ENCODE data around the gene TRIM66. TPM values are rescaled to one million over a fixed set of nuclear protein-coding genes. Genes with fewer than 3 reads are reported as not detected.
A peak's percentile ranks its signal among the peaks of the same experiment; 100 is the strongest.

The TRIM66 gene
- polyA plus RNA-seq, 2 of the 4 experiments (the other 2 are of a cell fraction), result 2.5 to 9.8 TPM

DNA sequence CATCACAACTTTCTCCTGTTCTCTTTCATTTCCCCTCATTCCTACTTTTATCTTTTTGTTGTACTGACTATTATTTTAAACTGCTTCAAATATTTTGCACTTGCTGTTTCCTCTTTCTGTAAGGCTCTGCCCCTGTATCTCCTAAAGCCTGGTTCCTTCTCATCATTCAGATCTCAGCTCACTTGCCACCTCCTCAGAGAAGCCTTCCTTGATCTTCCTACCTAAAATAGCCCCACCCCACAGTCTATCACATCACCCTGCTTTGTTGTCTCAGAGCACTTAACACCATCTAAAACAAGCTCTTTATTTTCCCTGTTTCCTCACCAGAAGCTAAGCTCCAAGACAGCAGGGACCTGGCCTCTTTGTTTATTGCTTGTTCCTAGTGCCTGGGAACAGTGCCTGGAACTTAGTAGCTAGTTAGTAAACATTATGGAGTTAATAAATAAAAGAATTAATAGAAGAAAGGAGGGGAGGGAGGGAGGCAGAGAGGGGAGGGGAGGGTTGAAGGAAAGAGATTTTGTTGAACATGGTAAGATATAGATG is 85.9 kb downstream of the TRIM66 start:
- Histone ChIP-seq H3K4me1 (peaks cover 27% of the 10 kb centered on the region), H3K4me3 (no peak overlapping the region), H3K9me3 (no peaks in the 10 kb centered on the region), H3K27ac (no peak overlapping the region; a peak in 1 of 6 replicates), H3K4me2 (peak overlapping the region; percentile 41)
- no peak for DNase-seq (ENCODE audit: low read depth in 1 of 2, low spot score in 1 of 2)
- ChIA-PET CTCF (no interaction called here), POLR2A (no interaction called here)
- no peak for ATAC-seq
- TF ChIP-seq ESRRA (IDR thresholded peaks at IDR 0.05; ENCODE audit: borderline replicate concordance, low read length), result no peak
- TF ChIP-seq ZFP36 (IDR thresholded peaks at IDR 0.05; ENCODE audit: borderline replicate concordance, partially characterized antibody), result peak; percentile 53
- FAIRE-seq, result no peak

DNA sequence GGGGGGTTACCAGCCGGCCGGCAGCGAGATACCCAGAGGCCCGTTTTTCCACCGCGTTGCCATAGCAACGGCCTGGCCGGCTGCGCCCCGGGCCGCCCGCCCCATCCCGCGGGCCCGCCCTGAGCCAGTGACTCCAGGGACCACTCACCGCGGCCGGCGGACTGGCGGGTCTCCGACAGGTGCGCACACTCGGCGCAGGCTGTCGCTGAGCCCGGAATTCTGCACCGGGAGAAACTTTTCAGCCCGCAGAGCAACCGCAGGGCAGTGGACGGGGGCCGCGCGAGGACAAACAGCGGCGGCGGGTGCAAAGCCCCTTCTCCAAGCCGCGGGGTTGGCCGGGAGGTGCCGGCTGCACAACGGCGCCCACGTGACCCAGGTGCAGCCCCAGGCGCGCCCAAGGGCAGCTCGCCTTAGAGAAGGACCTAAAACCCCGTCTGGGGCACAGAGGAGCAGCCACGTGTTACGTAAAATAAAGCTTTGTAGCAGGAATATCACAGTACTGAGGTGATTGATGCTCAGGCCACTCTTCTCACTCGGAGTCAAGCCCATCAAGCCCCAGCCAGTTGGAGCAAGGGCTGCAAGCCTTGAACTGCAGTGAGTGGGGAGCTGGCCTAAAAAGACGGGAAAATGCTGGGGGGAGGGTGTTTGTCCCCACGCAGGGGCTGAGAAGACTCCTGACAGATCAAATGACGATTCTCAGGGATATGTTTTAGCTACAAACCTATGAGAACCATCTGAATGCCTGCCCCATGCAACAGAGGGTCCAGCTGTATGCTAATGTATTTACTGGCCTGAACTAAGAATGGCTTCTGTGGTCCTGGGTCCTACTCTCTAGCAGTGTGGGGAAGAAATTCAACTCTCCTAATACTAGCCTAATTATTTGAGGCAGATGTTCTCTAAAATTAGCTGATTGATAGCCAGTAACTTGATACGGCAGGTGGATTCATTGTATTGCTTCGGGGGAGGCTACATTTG is 88.2 kb downstream of the TRIM66 start, which contains the start of gene STK33:
Gene STK33 (minus strand): TSS at position 294 of the 975 bp plus-strand sequence. CDS start 119,323 bp downstream, outside the sequence.
- Histone ChIP-seq H3K9me3 (no peaks in the 10 kb centered on the region), H3K4me3 (peak within 1 kb of the TSS; percentile 61), H3K4me2 (peak within 1 kb of the TSS; percentile 83), H3K4me1 (peaks cover 20% of the 10 kb centered on the region), H3K27ac (peak within 1 kb of the TSS; percentile 70 to 89)
- CTCF ChIA-PET, result interaction anchor here (0.6 to 1.2 kb wide), 3 partner anchors 19 to 328 kb away, joined by 3 to 4 read pairs (median 4); no protein-coding TSS in a partner anchor
- FAIRE-seq (no peak), DNase-seq (ENCODE audit: low read depth in 1 of 2, low spot score in 1 of 2) (peak; percentile 50 to 53), ATAC-seq (peak; percentile 85 to 87)
- POLR2A ChIA-PET, result interaction anchor here (0.6 to 1.3 kb wide), 4 partner anchors 9 to 332 kb away, joined by 3 to 10 read pairs (median 4); partner anchors contain the start of genes RPL27A and TRIM66
- TF ChIP-seq NPAS2 (CRISPR knock-in tag; IDR thresholded peaks at IDR 0.05; ENCODE audit: borderline replicate concordance) (no peak), JUN (IDR thresholded peaks at IDR 0.05) (0 out of 5 replicates have a peak, but pooled peaks of 1 of the 2 experiments have one; percentile 30), CBX2 (IDR thresholded peaks at IDR 0.05; ENCODE audit: borderline replicate concordance, low read depth) (no peak), MYC (IDR thresholded peaks at IDR 0.05; ENCODE audit: borderline replicate concordance, low read length) (no peak), JUNB (IDR thresholded peaks at IDR 0.05) (no peak), ZC3H11A (IDR thresholded peaks at IDR 0.05) (no peak), POLR2A (IDR thresholded peaks at IDR 0.05; ENCODE audit: low read length) (peak; percentile 21; the same call in 1 of the 2 replicates), ZNF302 (CRISPR knock-in tag; IDR thresholded peaks at IDR 0.05) (no peak), RFX5 (IDR thresholded peaks at IDR 0.05) (peak; percentile 59; the same call in 1 of the 2 replicates)
- TF ChIP-seq, protein P1, sequence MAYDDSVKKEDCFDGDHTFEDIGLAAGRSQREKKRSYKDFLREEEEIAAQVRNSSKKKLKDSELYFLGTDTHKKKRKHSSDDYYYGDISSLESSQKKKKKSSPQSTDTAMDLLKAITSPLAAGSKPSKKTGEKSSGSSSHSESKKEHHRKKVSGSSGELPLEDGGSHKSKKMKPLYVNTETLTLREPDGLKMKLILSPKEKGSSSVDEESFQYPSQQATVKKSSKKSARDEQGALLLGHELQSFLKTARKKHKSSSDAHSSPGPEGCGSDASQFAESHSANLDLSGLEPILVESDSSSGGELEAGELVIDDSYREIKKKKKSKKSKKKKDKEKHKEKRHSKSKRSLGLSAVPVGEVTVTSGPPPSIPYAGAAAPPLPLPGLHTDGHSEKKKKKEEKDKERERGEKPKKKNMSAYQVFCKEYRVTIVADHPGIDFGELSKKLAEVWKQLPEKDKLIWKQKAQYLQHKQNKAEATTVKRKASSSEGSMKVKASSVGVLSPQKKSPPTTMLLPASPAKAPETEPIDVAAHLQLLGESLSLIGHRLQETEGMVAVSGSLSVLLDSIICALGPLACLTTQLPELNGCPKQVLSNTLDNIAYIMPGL (CRISPR knock-in tag; IDR thresholded peaks at IDR 0.05; ENCODE audit: borderline replicate concordance), result no peak
- TF ChIP-seq, protein P2, sequence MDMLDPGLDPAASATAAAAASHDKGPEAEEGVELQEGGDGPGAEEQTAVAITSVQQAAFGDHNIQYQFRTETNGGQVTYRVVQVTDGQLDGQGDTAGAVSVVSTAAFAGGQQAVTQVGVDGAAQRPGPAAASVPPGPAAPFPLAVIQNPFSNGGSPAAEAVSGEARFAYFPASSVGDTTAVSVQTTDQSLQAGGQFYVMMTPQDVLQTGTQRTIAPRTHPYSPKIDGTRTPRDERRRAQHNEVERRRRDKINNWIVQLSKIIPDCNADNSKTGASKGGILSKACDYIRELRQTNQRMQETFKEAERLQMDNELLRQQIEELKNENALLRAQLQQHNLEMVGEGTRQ (IDR thresholded peaks at IDR 0.05), result peak; percentile 85
- TF ChIP-seq, protein P3, sequence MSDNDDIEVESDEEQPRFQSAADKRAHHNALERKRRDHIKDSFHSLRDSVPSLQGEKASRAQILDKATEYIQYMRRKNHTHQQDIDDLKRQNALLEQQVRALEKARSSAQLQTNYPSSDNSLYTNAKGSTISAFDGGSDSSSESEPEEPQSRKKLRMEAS (IDR thresholded peaks at IDR 0.05), result peak; percentile 67
- TF ChIP-seq, protein P4, sequence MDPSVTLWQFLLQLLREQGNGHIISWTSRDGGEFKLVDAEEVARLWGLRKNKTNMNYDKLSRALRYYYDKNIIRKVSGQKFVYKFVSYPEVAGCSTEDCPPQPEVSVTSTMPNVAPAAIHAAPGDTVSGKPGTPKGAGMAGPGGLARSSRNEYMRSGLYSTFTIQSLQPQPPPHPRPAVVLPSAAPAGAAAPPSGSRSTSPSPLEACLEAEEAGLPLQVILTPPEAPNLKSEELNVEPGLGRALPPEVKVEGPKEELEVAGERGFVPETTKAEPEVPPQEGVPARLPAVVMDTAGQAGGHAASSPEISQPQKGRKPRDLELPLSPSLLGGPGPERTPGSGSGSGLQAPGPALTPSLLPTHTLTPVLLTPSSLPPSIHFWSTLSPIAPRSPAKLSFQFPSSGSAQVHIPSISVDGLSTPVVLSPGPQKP (IDR thresholded peaks at IDR 0.05; ENCODE audit: low read depth, low read length), result no peak
- TF ChIP-seq, protein P5, sequence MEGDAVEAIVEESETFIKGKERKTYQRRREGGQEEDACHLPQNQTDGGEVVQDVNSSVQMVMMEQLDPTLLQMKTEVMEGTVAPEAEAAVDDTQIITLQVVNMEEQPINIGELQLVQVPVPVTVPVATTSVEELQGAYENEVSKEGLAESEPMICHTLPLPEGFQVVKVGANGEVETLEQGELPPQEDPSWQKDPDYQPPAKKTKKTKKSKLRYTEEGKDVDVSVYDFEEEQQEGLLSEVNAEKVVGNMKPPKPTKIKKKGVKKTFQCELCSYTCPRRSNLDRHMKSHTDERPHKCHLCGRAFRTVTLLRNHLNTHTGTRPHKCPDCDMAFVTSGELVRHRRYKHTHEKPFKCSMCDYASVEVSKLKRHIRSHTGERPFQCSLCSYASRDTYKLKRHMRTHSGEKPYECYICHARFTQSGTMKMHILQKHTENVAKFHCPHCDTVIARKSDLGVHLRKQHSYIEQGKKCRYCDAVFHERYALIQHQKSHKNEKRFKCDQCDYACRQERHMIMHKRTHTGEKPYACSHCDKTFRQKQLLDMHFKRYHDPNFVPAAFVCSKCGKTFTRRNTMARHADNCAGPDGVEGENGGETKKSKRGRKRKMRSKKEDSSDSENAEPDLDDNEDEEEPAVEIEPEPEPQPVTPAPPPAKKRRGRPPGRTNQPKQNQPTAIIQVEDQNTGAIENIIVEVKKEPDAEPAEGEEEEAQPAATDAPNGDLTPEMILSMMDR (IDR thresholded peaks at IDR 0.05), result no peak
- 22% methylated on average over 24 of the region's 55 CpGs for WGBS (ENCODE audit: missing lambda C conversion rate)
